Measurements from ENCODE around the gene SRRM3. TPM values are rescaled to one million over a fixed set of nuclear protein-coding genes. Genes with fewer than 3 reads are reported as not detected.
A peak's percentile ranks its signal among the peaks of the same experiment; 100 is the strongest.
"Not testable (repeated sequence)": the region's sequence is repeated elsewhere in the genome, so short reads cannot be mapped to it uniquely, and the experiment has no call there.

Gene SRRM3
- total RNA-seq (10 to 100 TPM; 14.3 to 49.3 (median 32.4) TPM), polyA plus RNA-seq (100 to 1,000 TPM in 1 of 3 donors, 10 to 100 TPM in 1, 1 to 10 TPM in 1; 5.6 to 140 (median 43.3) TPM)
- long read RNA-seq, donor 1, result 0 reads
- long read RNA-seq, donor 2, partial matches to known transcripts, result 0 of 1 reads
- long read RNA-seq, donor 2, other reads (novel, unspliced or antisense), result 0 of 1 reads
- long read RNA-seq, donor 3, result 0 reads
- long read RNA-seq, donor 4, partial matches to known transcripts, result 4 of 9 reads
- long read RNA-seq, donor 4, other reads (novel, unspliced or antisense), result 4 of 9 reads
- long read RNA-seq, donor 5, transcript SRRM3-205 (4 exons, 2,150 nt), result major isoform, 13 of 121 reads
- long read RNA-seq, donor 5, partial matches to known transcripts, result 42 of 121 reads
- long read RNA-seq, donor 5, other reads (novel, unspliced or antisense), result 66 of 121 reads
- long read RNA-seq, donor 6, partial matches to known transcripts, result 4 of 7 reads
- long read RNA-seq, donor 6, other reads (novel, unspliced or antisense), result 3 of 7 reads
- long read RNA-seq, donor 7, partial matches to known transcripts, result 0 of 1 reads
- long read RNA-seq, donor 7, other reads (novel, unspliced or antisense), result 0 of 1 reads
- long read RNA-seq, donor 8, partial matches to known transcripts, result 12 of 19 reads
- long read RNA-seq, donor 8, other reads (novel, unspliced or antisense), result 6 of 19 reads
- long read RNA-seq, donor 9, result 0 reads
- long read RNA-seq, donor 10, partial matches to known transcripts, result 0 of 1 reads
- long read RNA-seq, donor 10, other reads (novel, unspliced or antisense), result 0 of 1 reads

GRCh38 chr7:76201732-76202665 lies at the start of gene SRRM3:
SRRM3 (plus strand) TSS chr7:76201896; CDS start chr7:76235067, 33,171 bp downstream.
- DNase-seq, result peak; percentile 76 to 87 (median 81)
- Histone ChIP-seq H3K4me1 (replicated peaks in 1 of 2) (no peaks in the 10 kb centered on the region), H3K9me3 (replicated peaks in 1 of 3) (no peaks in the 10 kb centered on the region), H3K36me3 (replicated peaks in 1 of 2) (no peaks in the 10 kb centered on the region), H3K27me3 (no peaks in the 10 kb centered on the region), H3K4me3 (peak within 1 kb of the TSS in 1 of 4 donors; percentile 20), H3K27ac (peak within 1 kb of the TSS in 1 of 5 donors; percentile 38)
- WGBS, 4 donors, result 0 to 13% (median 3%) methylated on average over 1 to 56 of the region's 57 CpGs
- intact Hi-C loops (cut with DNase I), result no loop called here
- TF ChIP-seq POLR2A (IDR thresholded peaks at IDR 0.05), result no peak
- TF ChIP-seq CTCF (IDR thresholded peaks at IDR 0.05), result peak in 4 of 6 experiments; percentile 12 to 83 (median 60)

- Histone ChIP-seq H3K4me1 (replicated peaks in 1 of 2) (no peaks in the 10 kb centered on the region), H3K27me3 (no peaks in the 10 kb centered on the region), H3K4me3 (no peak overlapping the region), H3K9me3 (replicated peaks in 1 of 3) (no peaks in the 10 kb centered on the region), H3K36me3 (replicated peaks in 1 of 2) (no peaks in the 10 kb centered on the region), H3K27ac (no peak overlapping the region)
- TF ChIP-seq POLR2A (IDR thresholded peaks at IDR 0.05) (no peak), CTCF (IDR thresholded peaks at IDR 0.05) (no peak)
- no peak for DNase-seq
- 81 to 90% (median 81%) methylated on average over 5 of the region's 5 CpGs for WGBS, 4 donors
- intact Hi-C loops (cut with DNase I), result no loop called here
Measured at GRCh38 chr7:76151932-76152331, 49.8 kb upstream of the SRRM3 start.

DNA sequence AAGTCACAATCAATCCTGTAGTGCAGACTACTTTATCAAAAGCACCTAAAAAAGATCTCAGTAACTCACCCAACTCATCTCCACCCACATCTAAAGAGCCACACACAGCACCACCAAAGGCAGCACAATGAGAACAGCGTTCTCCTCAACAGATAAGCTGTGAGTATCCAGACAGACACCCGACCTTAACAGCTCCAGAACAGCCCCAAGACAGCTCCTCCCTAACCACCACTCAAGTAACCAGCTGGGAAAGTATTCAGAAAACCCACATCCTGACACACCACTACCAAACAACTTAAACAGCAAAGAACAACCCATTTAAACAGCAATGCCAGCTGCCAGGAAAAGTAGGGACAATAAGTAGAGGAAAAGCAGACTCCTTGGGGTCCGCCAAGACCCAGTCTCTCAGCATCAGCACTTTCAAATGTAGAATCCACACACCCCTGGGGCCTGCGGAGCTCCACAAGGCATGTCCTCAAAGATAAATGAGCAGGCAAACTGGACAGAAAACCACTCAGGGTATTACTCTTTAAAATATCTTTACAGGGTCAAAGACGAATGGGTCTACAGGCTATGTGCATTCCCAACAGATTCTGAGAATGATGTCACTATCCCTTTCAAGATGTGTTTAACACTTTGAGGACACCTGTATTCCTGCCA lies 48.0 kb upstream of the SRRM3 start:
- H3K27ac ChIP-seq; H3K36me3 ChIP-seq (replicated peaks in 1 of 2); intact Hi-C loops (cut with DNase I); H3K9me3 ChIP-seq (replicated peaks in 1 of 3); DNase-seq; H3K4me3 ChIP-seq; H3K27me3 ChIP-seq; H3K4me1 ChIP-seq (replicated peaks in 1 of 2): not testable (repeated sequence)
- WGBS, 4 donors, result 68 to 73% (median 71%) methylated on average over 5 of the region's 5 CpGs

DNA sequence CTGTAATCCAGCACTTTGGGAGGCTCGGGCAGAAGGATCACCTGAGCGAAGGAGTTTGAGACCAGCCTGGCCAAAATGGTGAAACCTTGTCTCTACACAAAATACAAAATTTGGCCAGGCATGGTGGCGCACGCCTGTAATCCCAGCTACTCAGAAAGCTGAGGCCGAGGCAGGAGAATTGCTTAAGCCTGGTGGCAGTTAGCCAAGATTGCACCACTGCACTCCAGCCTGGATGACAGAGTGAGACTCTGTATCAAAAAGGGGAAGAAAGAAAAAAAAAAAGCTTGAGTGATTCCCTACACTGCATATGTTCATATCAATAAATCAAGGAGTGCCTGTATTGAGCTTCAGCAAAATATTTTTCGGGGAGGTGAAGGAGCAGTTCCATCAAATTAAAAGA lies 45.8 kb upstream of the SRRM3 start:
- no peak overlapping the region for H3K4me3 ChIP-seq
- WGBS, 4 donors, result 50 to 60% (median 57%) methylated on average over 6 of the region's 6 CpGs
- H3K27ac ChIP-seq, result no peak overlapping the region
- no peaks in the 10 kb centered on the region for H3K36me3 ChIP-seq (replicated peaks in 1 of 2)
- TF ChIP-seq CTCF (IDR thresholded peaks at IDR 0.05) (no peak), POLR2A (IDR thresholded peaks at IDR 0.05) (no peak)
- H3K9me3 ChIP-seq (replicated peaks in 1 of 3), result no peaks in the 10 kb centered on the region
- DNase-seq, result peak; percentile 62 to 91 (median 85)
- no peaks in the 10 kb centered on the region for H3K4me1 ChIP-seq (replicated peaks in 1 of 2)
- H3K27me3 ChIP-seq, result no peaks in the 10 kb centered on the region
- intact Hi-C loops (cut with DNase I), result no loop called here

DNA sequence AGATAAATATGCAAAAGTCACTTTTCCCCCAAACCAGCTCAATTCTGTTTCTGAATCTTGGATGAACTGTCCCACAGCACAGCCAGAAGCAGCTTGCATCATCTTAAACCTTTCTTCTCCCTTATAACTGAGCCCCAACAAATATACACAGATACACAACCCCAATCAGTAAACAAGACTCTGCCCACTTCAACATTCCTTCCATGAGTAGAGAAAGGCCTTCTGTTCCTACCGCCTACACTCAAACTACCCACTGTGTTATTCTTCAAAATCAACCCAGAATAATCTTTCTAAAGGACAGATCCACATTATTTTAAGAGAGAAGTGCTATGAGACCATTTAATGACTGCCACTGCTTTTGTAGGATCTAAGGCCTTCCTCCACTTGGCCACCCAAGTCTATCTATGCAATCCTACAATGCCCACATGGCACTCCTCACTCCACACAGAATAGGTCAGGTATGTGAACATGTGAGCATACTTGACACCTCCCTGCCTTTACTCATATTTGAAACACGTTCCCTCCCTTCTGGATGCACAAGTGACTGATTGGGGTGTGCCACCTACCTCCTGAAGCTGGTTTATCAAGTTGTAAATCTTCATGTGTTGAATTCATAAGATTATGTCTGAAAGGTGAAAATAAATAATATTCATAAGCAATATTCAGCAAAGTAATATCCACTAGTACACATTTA lies 44.6 kb upstream of the SRRM3 start:
- H3K27me3 ChIP-seq; H3K36me3 ChIP-seq (replicated peaks in 1 of 2); H3K27ac ChIP-seq; DNase-seq; H3K9me3 ChIP-seq (replicated peaks in 1 of 3); H3K4me3 ChIP-seq; intact Hi-C loops (cut with DNase I); H3K4me1 ChIP-seq (replicated peaks in 1 of 2): not testable (repeated sequence)
- 79 to 90% (median 87%) methylated on average over 2 of the region's 2 CpGs for WGBS, 4 donors

- DNase-seq; H3K36me3 ChIP-seq (replicated peaks in 1 of 2); H3K9me3 ChIP-seq (replicated peaks in 1 of 3); H3K27ac ChIP-seq; intact Hi-C loops (cut with DNase I); H3K27me3 ChIP-seq; H3K4me1 ChIP-seq (replicated peaks in 1 of 2); H3K4me3 ChIP-seq: not testable (repeated sequence)
- 86 to 94% (median 89%) methylated on average over 10 of the region's 10 CpGs for WGBS, 4 donors
Measured at GRCh38 chr7:76158416-76158815, 43.3 kb upstream of the SRRM3 start.
